Measurements from ENCODE around the gene HOXB13. TPM values are rescaled to one million over a fixed set of nuclear protein-coding genes. Genes with fewer than 3 reads are reported as not detected.
A peak's percentile ranks its signal among the peaks of the same experiment; 100 is the strongest.

The HOXB13 gene
- total RNA-seq, 1 donor from 2014 or later: not detected

- Histone ChIP-seq H3K27me3 (ENCODE audit: control insufficient read depth, insufficient read depth, low read length) (peaks cover 5% of the 10 kb centered on the region), H3K4me3 (ENCODE audit: low read depth, low read length) (no peak overlapping the region), H3K36me3 (ENCODE audit: control insufficient read depth, insufficient read depth, low read length) (no peaks in the 10 kb centered on the region)
- TF ChIP-seq CTCF (IDR thresholded peaks at IDR 0.05; ENCODE audit: insufficient read depth, low read length, poor library complexity, severe bottlenecking): no peak
- DNase-seq (ENCODE audit: low read depth): peak; percentile 5
Measured at GRCh38 chr17:48681609-48682008, 46.9 kb downstream of the HOXB13 start.

- Histone ChIP-seq H3K4me3 (ENCODE audit: low read depth, low read length) (no peak overlapping the region), H3K36me3 (ENCODE audit: control insufficient read depth, insufficient read depth, low read length) (no peaks in the 10 kb centered on the region), H3K27me3 (ENCODE audit: control insufficient read depth, insufficient read depth, low read length) (peaks cover 5% of the 10 kb centered on the region)
- no peak for TF ChIP-seq CTCF (IDR thresholded peaks at IDR 0.05; ENCODE audit: insufficient read depth, low read length, poor library complexity, severe bottlenecking)
- no peak for DNase-seq (ENCODE audit: low read depth)
Measured at GRCh38 chr17:48679385-48680096, 49.0 kb downstream of the HOXB13 start.

GRCh38 chr17:48678141-48678971 is 50.2 kb downstream of the HOXB13 start:
- H3K36me3 ChIP-seq (ENCODE audit: control insufficient read depth, insufficient read depth, low read length): no peaks in the 10 kb centered on the region
- peaks cover 5% of the 10 kb centered on the region for H3K27me3 ChIP-seq (ENCODE audit: control insufficient read depth, insufficient read depth, low read length)
- TF ChIP-seq CTCF (IDR thresholded peaks at IDR 0.05; ENCODE audit: insufficient read depth, low read length, poor library complexity, severe bottlenecking): peak; percentile 97
- H3K4me3 ChIP-seq (ENCODE audit: low read depth, low read length): no peak overlapping the region
- DNase-seq (ENCODE audit: low read depth): peak; percentile 9

GRCh38 chr17:48676963-48677558 is 51.5 kb downstream of the HOXB13 start:
- no peak for TF ChIP-seq CTCF (IDR thresholded peaks at IDR 0.05; ENCODE audit: insufficient read depth, low read length, poor library complexity, severe bottlenecking)
- no peak overlapping the region for H3K4me3 ChIP-seq (ENCODE audit: low read depth, low read length)
- H3K36me3 ChIP-seq (ENCODE audit: control insufficient read depth, insufficient read depth, low read length): no peaks in the 10 kb centered on the region
- peaks cover 5% of the 10 kb centered on the region for H3K27me3 ChIP-seq (ENCODE audit: control insufficient read depth, insufficient read depth, low read length)
- no peak for DNase-seq (ENCODE audit: low read depth)

Other genes starting within 250 kb of the HOXB13 start
- gene HOXB1, start 197.7 kb downstream of the HOXB13 start, total RNA-seq: not detected in 2 replicates
- gene HOXB2, start 183.6 kb downstream of the HOXB13 start, total RNA-seq: 15.2 and 24.6 TPM in 2 replicates
- 3.6 and 4.4 TPM in 2 replicates for gene HOXB4, start 150.4 kb downstream of the HOXB13 start, total RNA-seq
- gene HOXB3, start 138.5 kb downstream of the HOXB13 start, total RNA-seq: 24.0 and 31.1 TPM in 2 replicates
- gene HOXB5, start 135.0 kb downstream of the HOXB13 start, total RNA-seq: 3.6 and 3.8 TPM in 2 replicates
- 29.8 and 30.7 TPM in 2 replicates for gene HOXB6, start 123.8 kb downstream of the HOXB13 start, total RNA-seq
- 26.3 and 27.2 TPM in 2 replicates for gene HOXB7, start 117.7 kb downstream of the HOXB13 start, total RNA-seq
- 7.2 and 7.5 TPM in 2 replicates for gene HOXB8, start 113.5 kb downstream of the HOXB13 start, total RNA-seq
- gene HOXB9, start 102.4 kb downstream of the HOXB13 start, total RNA-seq: 70.1 and 77.0 TPM in 2 replicates
- not detected in 2 replicates for gene PRAC1, start 6.2 kb downstream of the HOXB13 start, total RNA-seq
- gene PRAC2, start 5.6 kb downstream of the HOXB13 start, total RNA-seq: not detected in 2 replicates
- gene TTLL6, start 88.5 kb upstream of the HOXB13 start, total RNA-seq: not detected in 2 replicates
- 33.3 and 45.1 TPM in 2 replicates for gene CALCOCO2, start 102.3 kb upstream of the HOXB13 start, total RNA-seq
- gene ATP5MC1, start 164.0 kb upstream of the HOXB13 start, total RNA-seq: 45.9 and 71.1 TPM in 2 replicates
- gene UBE2Z, start 179.7 kb upstream of the HOXB13 start, total RNA-seq: 118 and 119 TPM in 2 replicates
- 114 and 142 TPM in 2 replicates for gene SNF8, start 216.1 kb upstream of the HOXB13 start, total RNA-seq
- not detected in 2 replicates for gene GIP, start 239.8 kb upstream of the HOXB13 start, total RNA-seq

Measured in kidney epithelial cell (primary cell).